ENCODE data around the gene CFAP77. TPM values are rescaled to one million over a fixed set of nuclear protein-coding genes. Genes with fewer than 3 reads are reported as not detected.
A peak's percentile ranks its signal among the peaks of the same experiment; 100 is the strongest.

CFAP77 gene
- total and polyA plus RNA-seq, 2 of the 4 experiments (the other 2 are of a cell fraction): not detected

DNA sequence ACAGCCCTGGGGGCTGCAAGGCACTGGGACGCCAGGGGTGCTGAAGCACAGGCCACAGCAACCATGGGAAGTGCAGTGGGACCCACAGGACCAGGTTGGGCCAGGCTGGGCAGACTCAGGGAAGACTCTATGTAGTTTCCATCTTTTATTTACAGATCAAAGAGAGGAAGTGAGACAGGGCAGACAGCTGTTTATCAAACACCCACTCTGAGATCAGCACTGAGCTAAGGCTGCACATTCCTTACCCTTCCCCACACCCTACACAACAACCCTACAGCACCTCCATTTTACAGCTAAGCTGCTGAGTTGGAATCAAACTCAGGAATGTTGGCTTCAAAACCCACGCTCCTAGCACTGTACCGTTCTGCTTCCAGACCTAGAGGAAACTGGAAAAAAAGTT is 192.2 kb downstream of the CFAP77 start:
- Histone ChIP-seq H3K4ac (ENCODE audit: low read depth, low read length) (no peak overlapping the region), H3K27me3 (ENCODE audit: control insufficient read depth, insufficient read depth, low read length) (no peaks in the 10 kb centered on the region), H3K4me1 (ENCODE audit: control insufficient read depth, insufficient read depth, low read length) (peaks cover 4% of the 10 kb centered on the region; the same call in 1 of the 2 replicates), H3K79me1 (ENCODE audit: low read depth in 1 of 2, low read length in 2 of 2) (no peaks in the 10 kb centered on the region; a peak in 1 of 4 replicates), H3K4me3 (ENCODE audit: insufficient read depth, low read depth, low read length) (no peak overlapping the region), H2BK120ac (ENCODE audit: low read depth, low read length) (no peak overlapping the region), H4K91ac (ENCODE audit: insufficient read depth, low read depth, low read length) (no peak overlapping the region), H2BK5ac (ENCODE audit: low read depth, low read length, poor library complexity, severe bottlenecking) (no peak overlapping the region), H3K27ac (ENCODE audit: insufficient read depth, low read length) (no peak overlapping the region), H3K23ac (ENCODE audit: low read depth, low read length) (no peak overlapping the region), H2AK5ac (ENCODE audit: low read depth, low read length) (no peak overlapping the region), H3K9me1 (ENCODE audit: insufficient read depth, low read length) (peaks cover 21% of the 10 kb centered on the region; the same call in 1 of the 2 replicates), H3K18ac (ENCODE audit: low read depth, low read length) (no peak overlapping the region), H2AK9ac (replicated peaks; ENCODE audit: low read depth, low read length, poor library complexity) (no peak overlapping the region), H3K4me2 (ENCODE audit: low read depth, low read length) (no peak overlapping the region), H2BK15ac (ENCODE audit: low read depth, low read length) (no peak overlapping the region), H4K8ac (ENCODE audit: low read depth in 2 of 2, low read length in 2 of 2) (no peak overlapping the region), H3K56ac (ENCODE audit: extremely low read depth, insufficient read depth, low read length) (no peak overlapping the region), H3K9me3 (ENCODE audit: control insufficient read depth, insufficient read depth, low read length) (no peaks in the 10 kb centered on the region), H4K20me1 (ENCODE audit: insufficient read depth, low read length) (peaks cover 11% of the 10 kb centered on the region), H3K9ac (ENCODE audit: low read depth, low read length) (no peak overlapping the region), H2AFZ (replicated peaks; ENCODE audit: low read length, poor library complexity) (peak overlapping the region; percentile 2), H3K36me3 (ENCODE audit: control insufficient read depth, insufficient read depth, low read length) (peaks cover 26% of the 10 kb centered on the region), H2BK20ac (ENCODE audit: low read depth, low read length) (no peak overlapping the region), H4K5ac (ENCODE audit: low read depth, low read length) (no peak overlapping the region), H3K14ac (replicated peaks; ENCODE audit: low read depth, low read length) (no peak overlapping the region)
- TF ChIP-seq, protein P1, sequence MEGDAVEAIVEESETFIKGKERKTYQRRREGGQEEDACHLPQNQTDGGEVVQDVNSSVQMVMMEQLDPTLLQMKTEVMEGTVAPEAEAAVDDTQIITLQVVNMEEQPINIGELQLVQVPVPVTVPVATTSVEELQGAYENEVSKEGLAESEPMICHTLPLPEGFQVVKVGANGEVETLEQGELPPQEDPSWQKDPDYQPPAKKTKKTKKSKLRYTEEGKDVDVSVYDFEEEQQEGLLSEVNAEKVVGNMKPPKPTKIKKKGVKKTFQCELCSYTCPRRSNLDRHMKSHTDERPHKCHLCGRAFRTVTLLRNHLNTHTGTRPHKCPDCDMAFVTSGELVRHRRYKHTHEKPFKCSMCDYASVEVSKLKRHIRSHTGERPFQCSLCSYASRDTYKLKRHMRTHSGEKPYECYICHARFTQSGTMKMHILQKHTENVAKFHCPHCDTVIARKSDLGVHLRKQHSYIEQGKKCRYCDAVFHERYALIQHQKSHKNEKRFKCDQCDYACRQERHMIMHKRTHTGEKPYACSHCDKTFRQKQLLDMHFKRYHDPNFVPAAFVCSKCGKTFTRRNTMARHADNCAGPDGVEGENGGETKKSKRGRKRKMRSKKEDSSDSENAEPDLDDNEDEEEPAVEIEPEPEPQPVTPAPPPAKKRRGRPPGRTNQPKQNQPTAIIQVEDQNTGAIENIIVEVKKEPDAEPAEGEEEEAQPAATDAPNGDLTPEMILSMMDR (conservative IDR thresholded peaks at IDR 0.05; ENCODE audit: low read depth, low read length): no peak
- TF ChIP-seq ELK1 (IDR thresholded peaks at IDR 0.05; ENCODE audit: borderline replicate concordance, low read depth, low read length) (no peak), MXI1 (IDR thresholded peaks at IDR 0.05; ENCODE audit: borderline replicate concordance, low read depth, low read length) (no peak), RAD21 (IDR thresholded peaks at IDR 0.05; ENCODE audit: low read length) (no peak), BHLHE40 (IDR thresholded peaks at IDR 0.05; ENCODE audit: low read depth, low read length) (no peak), RCOR1 (IDR thresholded peaks at IDR 0.05; ENCODE audit: insufficient replicate concordance, low read length) (no peak), POLR2A (IDR thresholded peaks at IDR 0.05; ENCODE audit: low read depth, low read length) (no peak), FOS (IDR thresholded peaks at IDR 0.05; ENCODE audit: low read depth, low read length) (no peak), MAZ (IDR thresholded peaks at IDR 0.05; ENCODE audit: borderline replicate concordance, low read depth, low read length) (no peak), MAFK (IDR thresholded peaks at IDR 0.05; ENCODE audit: low read depth, low read length) (no peak), SMC3 (IDR thresholded peaks at IDR 0.05; ENCODE audit: low read depth, low read length) (no peak), CHD1 (IDR thresholded peaks at IDR 0.05; ENCODE audit: low read depth, low read length) (no peak), RFX5 (IDR thresholded peaks at IDR 0.05; ENCODE audit: low read depth, low read length) (no peak), CEBPB (IDR thresholded peaks at IDR 0.05; ENCODE audit: low read depth, low read length) (no peak), NFE2L2 (IDR thresholded peaks at IDR 0.05; ENCODE audit: low read depth, low read length) (no peak)
- TF ChIP-seq, protein P2, sequence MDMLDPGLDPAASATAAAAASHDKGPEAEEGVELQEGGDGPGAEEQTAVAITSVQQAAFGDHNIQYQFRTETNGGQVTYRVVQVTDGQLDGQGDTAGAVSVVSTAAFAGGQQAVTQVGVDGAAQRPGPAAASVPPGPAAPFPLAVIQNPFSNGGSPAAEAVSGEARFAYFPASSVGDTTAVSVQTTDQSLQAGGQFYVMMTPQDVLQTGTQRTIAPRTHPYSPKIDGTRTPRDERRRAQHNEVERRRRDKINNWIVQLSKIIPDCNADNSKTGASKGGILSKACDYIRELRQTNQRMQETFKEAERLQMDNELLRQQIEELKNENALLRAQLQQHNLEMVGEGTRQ (IDR thresholded peaks at IDR 0.05; ENCODE audit: low read depth, low read length): no peak
- DNase-seq (peak; percentile 36), ATAC-seq (ENCODE audit: low read depth) (peak; percentile 91)
- CTCF ChIA-PET: no interaction called here
- dilution Hi-C loops (cut with HindIII; ENCODE audit: low sequenced_read_pairs, unreplicated experiment) (no loop called here), in situ Hi-C loops (cut with MboI; ENCODE audit: low sequenced_read_pairs) (no loop called here), intact Hi-C loops (cut with micrococcal nuclease) (no loop called here)
- 46% methylated on average over 3 of the region's 3 CpGs; no CpG with 5 or more reads in 1 of the 2 experiments for WGBS, 2 experiments (ENCODE audit: extremely low coverage in 2 of 2, insufficient read length in 1 of 2)
- BruUV-seq (replicated peaks): no TSS peak
- POLR2A ChIA-PET (ENCODE audit: unreplicated experiment): no interaction called here
